ENCODE measurements around the gene ESPL1.
A peak's percentile ranks its signal among the peaks of the same experiment; 100 is the strongest.
"Not testable (repeated sequence)": the region's sequence is repeated elsewhere in the genome, so short reads cannot be mapped to it uniquely, and the experiment has no call there.

Gene ESPL1

GRCh38 chr12:53265783-53266182, 2.3 kb upstream of the ESPL1 start:
- no peak for DNase-seq

- no peak for DNase-seq
Measured at GRCh38 chr12:53267306-53267998, 647 bp upstream of the ESPL1 start.

GRCh38 chr12:53268630-53269562, 797 bp downstream of the ESPL1 start:
- DNase-seq, result no peak

DNA sequence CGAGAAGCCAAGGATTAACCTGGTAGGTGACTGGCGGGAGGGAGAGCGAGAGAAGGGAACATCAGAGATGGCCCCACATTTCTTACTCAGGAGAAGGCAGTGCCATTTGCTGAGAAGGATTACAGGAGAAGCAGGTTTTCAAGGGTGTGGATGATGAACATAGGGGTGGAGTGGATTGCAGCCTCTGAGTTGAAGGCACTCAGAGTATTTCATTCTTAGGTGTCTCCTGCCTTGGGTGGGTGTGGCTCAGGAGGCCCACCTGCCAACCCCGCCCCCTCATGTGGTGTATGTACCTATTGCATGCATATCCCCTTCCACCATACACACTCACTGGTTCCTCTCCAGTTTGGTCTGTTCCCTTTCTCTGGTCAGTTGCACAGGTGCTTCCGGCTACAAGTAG, 6.3 kb downstream of the ESPL1 start:
- no peak for DNase-seq

DNA sequence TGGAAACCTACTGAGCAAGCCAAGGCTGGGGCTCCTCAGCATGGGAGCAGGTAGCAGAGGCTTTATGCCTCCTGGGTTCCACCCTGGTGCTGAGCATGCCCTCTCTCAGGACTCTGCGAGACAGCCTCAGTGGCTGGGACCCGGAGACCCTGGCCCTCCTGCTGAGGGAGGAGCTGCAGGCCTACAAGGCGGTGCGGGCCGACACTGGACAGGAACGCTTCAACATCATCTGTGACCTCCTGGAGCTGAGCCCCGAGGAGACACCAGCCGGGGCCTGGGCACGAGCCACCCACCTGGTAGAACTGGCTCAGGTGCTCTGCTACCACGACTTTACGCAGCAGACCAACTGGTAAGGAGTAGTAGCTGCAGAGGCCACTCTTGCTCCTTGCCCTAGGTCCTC, 8.4 kb downstream of the ESPL1 start:
- DNase-seq, result no peak

- no peak for DNase-seq
Measured at GRCh38 chr12:53277981-53278380, 9.9 kb downstream of the ESPL1 start.

DNA sequence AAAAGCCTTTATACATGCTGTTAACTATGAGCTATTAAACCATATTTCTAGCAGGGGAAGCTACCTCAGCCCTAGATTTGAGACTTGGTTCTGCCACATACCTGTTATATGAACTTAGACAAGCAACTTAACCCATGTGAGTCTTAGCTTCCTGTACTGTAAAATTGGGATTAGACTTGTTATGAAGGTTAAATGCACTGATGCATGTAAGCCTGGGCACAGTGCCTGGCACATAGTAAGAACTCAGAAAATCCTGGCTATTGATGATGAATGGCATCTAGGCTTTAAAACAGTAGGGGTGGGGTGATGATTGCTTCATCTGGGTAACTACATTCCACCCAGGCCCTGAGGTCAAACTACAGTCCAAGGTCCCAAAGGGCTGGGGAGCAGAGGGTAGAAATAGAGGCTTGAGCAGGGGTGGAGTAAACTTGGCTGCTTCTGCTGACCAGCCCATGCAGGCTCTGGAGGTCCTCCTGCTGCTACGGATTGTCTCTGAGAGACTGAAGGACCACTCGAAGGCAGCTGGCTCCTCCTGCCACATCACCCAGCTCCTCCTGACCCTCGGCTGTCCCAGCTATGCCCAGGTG, 11.3 kb downstream of the ESPL1 start:
- no peak for DNase-seq

GRCh38 chr12:53279888-53280498, 11.9 kb downstream of the ESPL1 start:
- no peak for DNase-seq

DNA sequence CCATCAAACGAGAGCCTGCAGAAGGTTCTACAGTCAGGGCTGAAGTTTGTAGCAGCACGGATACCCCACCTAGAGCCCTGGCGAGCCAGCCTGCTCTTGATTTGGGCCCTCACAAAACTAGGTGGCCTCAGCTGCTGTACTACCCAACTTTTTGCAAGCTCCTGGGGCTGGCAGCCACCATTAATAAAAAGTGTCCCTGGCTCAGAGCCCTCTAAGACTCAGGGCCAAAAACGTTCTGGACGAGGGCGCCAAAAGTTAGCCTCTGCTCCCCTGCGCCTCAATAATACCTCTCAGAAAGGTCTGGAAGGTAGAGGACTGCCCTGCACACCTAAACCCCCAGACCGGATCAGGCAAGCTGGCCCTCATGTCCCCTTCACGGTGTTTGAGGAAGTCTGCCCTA, 18.3 kb downstream of the ESPL1 start:
- DNase-seq, result no peak

GRCh38 chr12:53287741-53288216, 19.7 kb downstream of the ESPL1 start:
- peak; percentile 20 for DNase-seq

DNA sequence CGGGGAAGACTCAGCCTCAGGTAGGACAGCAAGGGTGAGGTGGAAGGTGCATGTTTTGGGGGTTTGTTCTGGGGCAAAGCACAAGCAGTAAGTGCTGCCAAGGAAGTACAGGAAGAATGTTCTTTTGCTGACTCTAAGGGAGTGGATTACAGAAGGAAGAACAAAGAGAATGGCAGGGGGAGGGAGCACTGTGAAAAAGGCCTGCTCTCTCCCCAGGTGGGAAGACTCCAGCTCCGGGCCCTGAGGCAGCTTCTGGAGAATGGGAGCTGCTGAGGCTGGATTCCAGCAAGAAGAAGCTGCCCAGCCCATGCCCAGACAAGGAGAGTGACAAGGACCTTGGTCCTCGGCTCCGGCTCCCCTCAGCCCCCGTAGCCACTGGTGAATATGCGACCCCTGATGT, 20.2 kb downstream of the ESPL1 start:
- DNase-seq, result no peak

DNA sequence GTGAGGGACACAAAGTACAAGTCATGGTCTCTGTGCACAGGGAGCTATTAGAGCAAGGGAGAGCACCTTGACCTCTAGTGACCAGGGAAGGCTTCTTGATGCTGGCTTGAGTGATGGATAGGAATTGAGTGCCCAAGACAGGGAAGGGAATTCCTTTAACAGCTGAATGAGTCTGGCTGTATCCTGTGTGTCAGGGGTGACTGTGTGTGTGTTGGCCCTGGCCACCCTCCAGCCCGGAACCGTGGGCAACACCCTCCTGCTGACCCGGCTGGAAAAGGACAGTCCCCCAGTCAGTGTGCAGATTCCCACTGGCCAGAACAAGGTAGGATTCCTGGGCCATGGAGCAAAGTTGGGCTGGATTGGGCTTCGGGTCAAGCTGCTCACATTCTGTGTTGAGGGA, 21.8 kb downstream of the ESPL1 start:
- DNase-seq, result no peak

- DNase-seq, result no peak
Measured at GRCh38 chr12:53290661-53291060, 22.6 kb downstream of the ESPL1 start.

DNA sequence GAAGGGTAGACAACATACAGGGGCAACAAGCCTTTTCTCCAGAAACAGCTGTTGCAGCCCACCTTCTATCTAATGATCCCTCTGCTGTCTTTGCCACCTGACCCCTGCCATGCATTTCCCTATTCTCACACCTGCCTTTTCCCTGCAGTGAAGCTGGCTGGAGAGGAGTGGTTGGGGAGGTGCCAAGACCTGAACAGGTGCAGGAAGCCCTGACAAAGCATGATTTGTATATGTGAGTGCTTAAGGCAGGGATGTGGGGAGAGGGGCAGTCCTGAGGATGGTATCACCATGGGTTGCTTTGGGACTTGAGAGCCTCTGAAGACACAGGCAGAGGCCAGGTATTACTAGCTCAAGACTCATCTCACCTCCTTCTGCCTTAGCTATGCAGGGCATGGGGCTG, 24.3 kb downstream of the ESPL1 start:
- DNase-seq, result no peak

DNA sequence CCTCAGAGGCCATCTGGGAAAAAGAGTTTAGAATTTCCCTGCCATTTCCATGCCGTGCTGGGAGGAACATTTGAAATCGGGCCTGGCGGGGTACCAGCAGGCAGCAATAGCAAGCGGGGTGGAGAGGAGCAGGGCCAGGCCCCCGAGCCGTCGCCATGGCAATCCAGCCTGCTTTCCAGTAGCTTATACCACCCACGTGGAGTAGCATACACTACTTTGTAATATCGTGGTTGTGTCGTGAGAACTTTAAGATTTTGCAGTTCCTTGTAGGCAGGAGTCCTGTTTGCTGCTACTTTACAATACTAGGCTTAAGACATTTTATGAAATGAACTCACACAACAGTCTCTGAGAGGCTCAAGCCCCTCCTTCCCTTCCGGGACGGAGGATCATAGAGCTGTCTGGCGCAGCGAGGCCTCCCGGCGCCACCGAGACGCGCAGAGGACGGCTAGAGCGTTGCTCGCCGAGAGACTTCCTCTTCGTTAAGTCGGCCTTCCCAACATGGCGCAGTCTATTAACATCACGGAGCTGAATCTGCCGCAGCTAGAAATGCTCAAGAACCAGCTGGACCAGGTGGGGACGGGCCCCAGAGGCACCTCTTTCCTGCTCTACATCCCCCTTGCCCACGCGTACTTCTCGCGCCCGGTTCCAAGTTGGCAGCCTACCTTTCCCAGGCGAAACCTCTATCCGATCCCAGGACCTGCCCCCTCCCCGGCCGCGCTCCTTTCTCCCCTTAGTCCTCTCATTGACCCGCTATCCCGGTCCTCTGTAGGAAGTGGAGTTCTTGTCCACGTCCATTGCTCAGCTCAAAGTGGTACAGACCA, 27.2 kb downstream of the ESPL1 start, which contains the start of gene PFDN5:
Gene PFDN5, plus strand, starts transcription at position 473 of the 821 bp plus-strand sequence. Its CDS starts 26 bp downstream, at position 499.
- peak; percentile 83 for DNase-seq

DNA sequence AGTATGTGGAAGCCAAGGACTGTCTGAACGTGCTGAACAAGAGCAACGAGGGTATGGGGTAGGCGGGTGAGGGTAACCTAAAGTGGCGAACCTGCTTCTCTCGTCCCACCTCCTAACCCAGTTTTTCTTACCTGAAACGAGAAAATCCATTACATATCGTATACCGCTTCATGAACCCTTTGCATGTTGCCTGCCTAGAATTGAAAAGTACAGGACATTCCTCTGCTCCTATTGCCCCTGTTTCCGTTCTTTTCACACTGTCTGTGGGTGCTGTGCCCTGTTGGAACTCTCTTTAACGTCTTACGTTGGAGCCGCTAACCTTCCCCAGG, 27.8 kb downstream of the ESPL1 start:
- no peak for DNase-seq

- DNase-seq, result not testable (repeated sequence)
Measured at GRCh38 chr12:53297106-53297505, 29.0 kb downstream of the ESPL1 start.

DNA sequence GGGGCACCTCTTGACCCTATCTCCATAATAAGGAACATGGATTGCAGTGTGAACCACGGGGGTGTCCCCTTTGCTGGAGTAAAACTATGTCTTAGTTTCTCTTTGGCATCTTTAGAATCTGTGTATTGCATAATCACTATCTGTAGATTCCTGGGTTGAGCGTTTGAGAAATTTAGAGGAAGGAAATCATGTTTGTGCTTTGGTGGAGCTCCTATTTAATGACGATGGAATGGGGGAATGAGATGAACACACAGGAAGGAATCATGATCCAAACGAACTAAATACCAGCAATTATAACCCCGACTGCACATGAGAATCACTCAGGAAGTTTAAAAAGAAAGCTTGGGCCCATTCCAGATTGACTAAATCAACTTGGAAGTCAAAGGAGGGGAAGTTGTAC, 30.1 kb downstream of the ESPL1 start:
- no peak for DNase-seq

DNA sequence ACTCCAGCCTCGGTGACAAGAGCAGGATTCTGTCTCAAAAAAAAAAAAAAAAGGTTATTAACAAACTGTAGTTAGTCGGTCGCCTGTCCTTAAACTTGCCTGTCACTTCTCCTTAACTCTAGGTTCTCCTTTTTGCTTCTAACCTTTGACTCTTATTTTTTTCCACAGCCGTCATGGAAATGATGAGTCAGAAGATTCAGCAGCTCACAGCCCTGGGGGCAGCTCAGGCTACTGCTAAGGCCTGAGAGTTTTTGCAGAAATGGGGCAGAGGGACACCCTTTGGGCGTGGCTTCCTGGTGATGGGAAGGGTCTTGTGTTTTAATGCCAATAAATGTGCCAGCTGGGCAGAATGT, 31.0 kb downstream of the ESPL1 start:
- DNase-seq, result peak; percentile 61

DNA sequence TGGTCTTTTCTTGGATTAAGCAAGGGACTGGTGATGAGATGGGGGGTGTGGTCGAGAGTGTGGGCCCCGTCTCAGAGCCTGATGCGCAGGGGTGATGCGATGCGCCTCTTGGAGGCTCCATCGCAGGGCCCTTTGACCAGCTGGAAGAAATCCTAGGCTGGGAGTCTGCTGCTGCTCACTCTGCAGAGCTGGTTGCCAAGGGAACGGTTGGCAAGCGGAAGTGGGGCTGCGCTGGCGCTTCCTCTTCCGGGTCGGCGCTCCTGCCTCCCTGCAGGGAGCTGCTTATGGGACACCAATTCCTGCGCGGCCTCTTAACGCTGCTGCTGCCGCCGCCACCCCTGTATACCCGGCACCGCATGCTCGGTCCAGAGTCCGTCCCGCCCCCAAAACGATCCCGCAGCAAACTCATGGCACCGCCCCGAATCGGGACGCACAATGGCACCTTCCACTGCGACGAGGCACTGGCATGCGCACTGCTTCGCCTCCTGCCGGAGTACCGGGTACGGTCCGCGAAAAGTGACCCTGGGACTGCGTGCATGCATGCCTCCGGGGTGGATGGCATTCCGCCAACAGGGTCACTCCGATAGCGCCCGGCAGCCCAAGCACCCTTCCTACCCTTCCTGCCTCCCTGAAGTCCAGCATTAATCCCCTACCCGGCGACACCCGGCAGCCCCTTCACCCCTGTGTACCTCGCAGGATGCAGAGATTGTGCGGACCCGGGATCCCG, 31.5 kb downstream of the ESPL1 start, which contains the start of gene MYG1:
Gene MYG1, plus strand, starts transcription at position 242 of the 727 bp plus-strand sequence. Its CDS starts 43 bp downstream, at position 285.
- DNase-seq, result peak; percentile 77

- DNase-seq, result no peak
Measured at GRCh38 chr12:53300187-53300586, 32.1 kb downstream of the ESPL1 start.

DNA sequence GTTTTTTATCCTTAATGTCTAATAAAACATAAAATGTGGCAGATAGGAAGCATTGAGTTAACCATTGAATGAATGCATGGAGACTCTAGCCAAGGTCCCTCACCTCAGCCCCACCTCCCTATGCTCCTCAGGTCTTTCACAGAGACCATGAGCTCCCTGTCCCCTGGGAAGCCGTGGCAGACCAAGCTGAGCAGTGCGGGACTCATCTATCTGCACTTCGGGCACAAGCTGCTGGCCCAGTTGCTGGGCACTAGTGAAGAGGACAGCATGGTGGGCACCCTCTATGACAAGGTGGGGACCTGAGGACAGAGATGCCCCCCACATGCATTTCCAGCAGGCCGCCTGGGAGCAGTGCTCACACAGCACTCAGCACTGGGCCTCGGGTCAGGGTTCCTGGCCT, 34.8 kb downstream of the ESPL1 start:
- DNase-seq, result no peak

Data from T1000 (cell line).